Fibroblast of lung (primary cell): ENCODE results near the gene TREX2. TPM values are rescaled to one million over a fixed set of nuclear protein-coding genes. Genes with fewer than 3 reads are reported as not detected.

ENCODE experiments used
- DNase-seq, 2 donors: peaks; one replicate each; pipeline versions ENCODE4 v3.0.0 to v3.0.0-alpha.2; 2010; ENCODE audit warnings: low read depth in 2 of 2
- H2AFZ ChIP-seq: 2 replicates; pipeline ENCODE4 v1.5.1; 2012; ENCODE audit warnings: low read length, control low read depth, inconsistent platforms
- H3K27ac ChIP-seq: 2 replicates; pipeline ENCODE4 v1.5.1; 2011; ENCODE audit warnings: low read length, control low read depth; ENCODE audit not compliant: insufficient read depth
- H3K27me3 ChIP-seq: 2 replicates; pipeline ENCODE4 v1.5.1; 2011; ENCODE audit warnings: mild to moderate bottlenecking, low read length; ENCODE audit not compliant: control insufficient read depth, insufficient read depth
- H3K36me3 ChIP-seq: 2 replicates; pipeline ENCODE4 v1.5.1; 2011; ENCODE audit warnings: low read length; ENCODE audit not compliant: control insufficient read depth, insufficient read depth
- H3K4me1 ChIP-seq: 2 replicates; pipeline ENCODE4 v1.5.1; 2011; ENCODE audit warnings: low read length; ENCODE audit not compliant: control insufficient read depth, insufficient read depth; ENCODE audit errors: extremely low read depth
- H3K4me2 ChIP-seq: 2 replicates; pipeline ENCODE4 v1.5.1; 2011; ENCODE audit warnings: low read length, control low read depth; ENCODE audit not compliant: insufficient read depth; ENCODE audit errors: extremely low read depth
- H3K4me3 ChIP-seq, 4 experiments: fragments of 200-600 bp in 1 of 4; sonication (generic) in 1 of 4; replicated peaks in 1 of 4; 2 replicates each; pipeline ENCODE4 v1.5.1; 2011 to 2016; ENCODE audit warnings: low read length in 4 of 4, low read depth in 3 of 4, mild to moderate bottlenecking in 3 of 4, control low read depth in 2 of 4, inconsistent platforms in 1 of 4, mixed read lengths in 1 of 4; ENCODE audit not compliant: insufficient read depth in 1 of 4; ENCODE audit errors: control extremely low read depth in 1 of 4
- H3K79me2 ChIP-seq: 2 replicates; pipeline ENCODE4 v1.5.1; 2012; ENCODE audit warnings: mild to moderate bottlenecking, low read length, inconsistent platforms; ENCODE audit not compliant: control insufficient read depth, insufficient read depth
- H3K9ac ChIP-seq: 2 replicates; pipeline ENCODE4 v1.5.1; 2011; ENCODE audit warnings: mild to moderate bottlenecking, low read length, control low read depth; ENCODE audit not compliant: insufficient read depth
- H3K9me3 ChIP-seq: 2 replicates; pipeline ENCODE4 v1.5.1; 2012; ENCODE audit warnings: low read depth, low read length; ENCODE audit not compliant: control insufficient read depth, insufficient read depth
- H4K20me1 ChIP-seq: 2 replicates; pipeline ENCODE4 v1.5.1; 2011; ENCODE audit warnings: low read length; ENCODE audit not compliant: control insufficient read depth, insufficient read depth; ENCODE audit errors: extremely low read depth
- EZH2 ChIP-seq: IDR thresholded peaks from 2 replicates; pipeline ENCODE4 v1.5.1; 2012; ENCODE audit warnings: low read length, control low read depth, mild to moderate bottlenecking; ENCODE audit errors: missing control alignments
- polyA plus RNA-seq, 2 donors: library from polyadenylated mRNA; depleted of rRNA in 1 of 2; stranded (reverse) in 1 of 2; unstranded in 1 of 2; fragments of >200 nt; gene quantifications; 2 replicates each; pipeline ENCODE4 v1.2.1, GENCODE V29; 2011 to 2012; ENCODE audit warnings: missing spikeins in 1 of 2
- total RNA-seq: library from RNA; depleted of rRNA; stranded (reverse); fragments of >200 nt; gene quantifications from 2 replicates; pipeline ENCODE4 v1.2.1, GENCODE V29; 2014
- TF ChIP-seq, protein P1 (sequence below), 2 donors: IDR thresholded peaks in 1 of 2; conservative IDR thresholded peaks in 1 of 2; 1 replicate in 1 of 2; 2 replicates in 1 of 2; pipeline ENCODE4 v1.5.1; 2011 to 2012; ENCODE audit warnings: low read length in 2 of 2, control low read depth in 1 of 2, inconsistent platforms in 1 of 2, low read depth in 1 of 2, mild to moderate bottlenecking in 1 of 2

TREX2 gene
- total and polyA plus RNA-seq, 2 donors (not counting 1 experiment from before 2014, with no cell fraction given): 3.1 TPM; not detected in 1

DNA sequence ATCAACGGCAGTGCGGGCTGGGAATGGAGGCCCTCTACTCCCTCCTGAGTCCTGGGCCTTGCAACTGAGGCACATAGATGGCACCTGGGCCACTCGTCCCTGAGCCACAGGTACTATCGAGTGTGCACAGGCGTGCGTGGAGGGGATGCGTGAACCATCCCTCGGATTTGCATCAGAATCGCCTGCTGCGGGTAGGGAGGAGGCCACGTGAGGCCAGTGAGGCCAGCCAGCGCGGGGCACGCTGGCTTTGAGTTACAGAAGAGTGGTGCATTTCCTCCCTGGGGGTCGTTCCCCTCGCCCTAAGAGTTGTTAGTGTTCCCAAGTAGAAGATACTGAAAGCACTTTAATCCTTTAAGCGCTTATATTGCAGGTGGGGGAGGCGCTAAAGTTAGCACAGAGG lies 24.0 kb downstream of the TREX2 start:
- Histone ChIP-seq H3K27ac (no peak overlapping the region), H3K27me3 (no peaks in the 10 kb centered on the region), H3K9ac (no peak overlapping the region), H3K9me3 (no peaks in the 10 kb centered on the region), H3K4me3 (no peak overlapping the region), H2AFZ (no peak overlapping the region), H3K4me1 (no peaks in the 10 kb centered on the region), H3K4me2 (no peak overlapping the region), H3K79me2 (no peaks in the 10 kb centered on the region), H3K36me3 (no peaks in the 10 kb centered on the region), H4K20me1 (no peaks in the 10 kb centered on the region)
- TF ChIP-seq, protein P1, sequence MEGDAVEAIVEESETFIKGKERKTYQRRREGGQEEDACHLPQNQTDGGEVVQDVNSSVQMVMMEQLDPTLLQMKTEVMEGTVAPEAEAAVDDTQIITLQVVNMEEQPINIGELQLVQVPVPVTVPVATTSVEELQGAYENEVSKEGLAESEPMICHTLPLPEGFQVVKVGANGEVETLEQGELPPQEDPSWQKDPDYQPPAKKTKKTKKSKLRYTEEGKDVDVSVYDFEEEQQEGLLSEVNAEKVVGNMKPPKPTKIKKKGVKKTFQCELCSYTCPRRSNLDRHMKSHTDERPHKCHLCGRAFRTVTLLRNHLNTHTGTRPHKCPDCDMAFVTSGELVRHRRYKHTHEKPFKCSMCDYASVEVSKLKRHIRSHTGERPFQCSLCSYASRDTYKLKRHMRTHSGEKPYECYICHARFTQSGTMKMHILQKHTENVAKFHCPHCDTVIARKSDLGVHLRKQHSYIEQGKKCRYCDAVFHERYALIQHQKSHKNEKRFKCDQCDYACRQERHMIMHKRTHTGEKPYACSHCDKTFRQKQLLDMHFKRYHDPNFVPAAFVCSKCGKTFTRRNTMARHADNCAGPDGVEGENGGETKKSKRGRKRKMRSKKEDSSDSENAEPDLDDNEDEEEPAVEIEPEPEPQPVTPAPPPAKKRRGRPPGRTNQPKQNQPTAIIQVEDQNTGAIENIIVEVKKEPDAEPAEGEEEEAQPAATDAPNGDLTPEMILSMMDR (conservative IDR thresholded peaks at IDR 0.05 in 1 of 2, IDR thresholded peaks at IDR 0.05 in 1 of 2; ENCODE audit: low read depth in 1 of 2, low read length in 2 of 2): no peak
- no peak for TF ChIP-seq EZH2
- DNase-seq: no peak

DNA sequence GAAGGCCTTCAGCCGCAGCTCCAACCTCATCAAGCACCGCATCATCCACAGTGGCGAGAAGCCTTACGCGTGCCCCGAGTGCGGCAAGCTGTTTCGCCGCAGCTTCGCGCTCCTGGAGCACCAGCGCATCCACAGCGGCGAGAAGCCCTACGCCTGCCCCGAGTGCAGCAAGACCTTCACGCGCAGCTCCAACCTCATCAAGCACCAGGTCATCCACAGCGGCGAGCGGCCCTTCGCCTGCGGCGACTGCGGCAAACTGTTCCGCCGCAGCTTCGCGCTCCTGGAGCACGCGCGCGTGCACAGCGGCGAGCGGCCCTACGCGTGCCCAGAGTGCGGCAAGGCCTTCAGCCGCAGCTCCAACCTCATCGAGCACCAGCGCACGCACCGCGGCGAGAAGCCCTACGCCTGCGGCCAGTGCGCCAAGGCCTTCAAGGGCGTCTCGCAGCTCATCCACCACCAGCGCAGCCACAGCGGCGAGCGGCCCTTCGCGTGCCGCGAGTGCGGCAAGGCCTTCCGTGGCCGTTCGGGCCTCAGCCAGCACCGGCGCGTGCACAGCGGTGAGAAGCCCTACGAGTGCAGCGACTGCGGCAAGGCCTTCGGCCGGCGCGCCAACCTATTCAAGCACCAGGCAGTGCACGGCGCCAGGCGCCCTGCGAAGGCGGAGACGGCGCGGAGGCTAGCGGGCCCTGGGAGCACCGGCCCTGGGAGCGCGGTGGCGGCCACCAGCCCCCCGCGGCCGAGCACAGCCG lies 24.8 kb downstream of the TREX2 start:
- Histone ChIP-seq H3K27ac (no peak overlapping the region), H3K4me2 (no peak overlapping the region), H3K9ac (no peak overlapping the region), H3K4me3 (no peak overlapping the region), H3K79me2 (no peaks in the 10 kb centered on the region), H3K27me3 (no peaks in the 10 kb centered on the region), H3K9me3 (no peaks in the 10 kb centered on the region), H2AFZ (no peak overlapping the region), H3K4me1 (no peaks in the 10 kb centered on the region), H4K20me1 (no peaks in the 10 kb centered on the region), H3K36me3 (no peaks in the 10 kb centered on the region)
- TF ChIP-seq, protein P1 (conservative IDR thresholded peaks at IDR 0.05 in 1 of 2, IDR thresholded peaks at IDR 0.05 in 1 of 2; ENCODE audit: low read depth in 1 of 2, low read length in 2 of 2): no peak
- TF ChIP-seq EZH2: no peak
- no peak for DNase-seq

DNA sequence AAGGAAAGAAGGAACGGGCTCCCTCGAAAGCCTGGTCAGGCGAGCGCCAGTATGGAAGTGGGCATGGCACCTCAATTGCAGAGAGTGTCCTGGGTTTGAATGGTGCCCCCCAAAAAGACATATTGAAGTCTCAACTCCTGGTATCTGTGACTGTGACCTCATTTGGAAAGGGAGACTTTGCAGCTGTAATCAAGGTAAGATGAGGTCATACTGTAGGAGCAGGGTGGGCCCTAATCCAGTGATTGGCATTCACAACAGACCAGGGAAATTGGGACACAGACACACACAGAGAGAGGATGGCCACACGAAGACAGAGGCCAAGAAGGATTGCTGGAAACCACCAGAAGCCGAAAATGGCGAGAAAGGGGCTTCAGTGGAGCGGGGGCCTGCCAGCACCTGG lies 28.2 kb downstream of the TREX2 start:
- Histone ChIP-seq H3K4me3 (no peak overlapping the region), H3K4me2 (no peak overlapping the region), H4K20me1 (no peaks in the 10 kb centered on the region), H2AFZ (no peak overlapping the region), H3K4me1 (no peaks in the 10 kb centered on the region), H3K27ac (no peak overlapping the region), H3K9me3 (no peaks in the 10 kb centered on the region), H3K9ac (no peak overlapping the region), H3K79me2 (no peaks in the 10 kb centered on the region), H3K36me3 (no peaks in the 10 kb centered on the region), H3K27me3 (peaks cover 2% of the 10 kb centered on the region)
- DNase-seq: no peak
- TF ChIP-seq, protein P1 (conservative IDR thresholded peaks at IDR 0.05 in 1 of 2, IDR thresholded peaks at IDR 0.05 in 1 of 2; ENCODE audit: low read depth in 1 of 2, low read length in 2 of 2): no peak
- no peak for TF ChIP-seq EZH2
